MM.1S (cell line): Measurements from ENCODE around the gene TBC1D32.

Experiments
- EZH2 ChIP-seq: fragments of 300-600 bp; sonication (generic); optimal IDR thresholded peaks from 2 replicates; pipeline ENCODE3; 2017; ENCODE audit warnings: low read depth, mild to moderate bottlenecking, antibody characterized with exemption, low read length, mixed read lengths
- TF ChIP-seq, protein P1 (sequence below): fragments of 300-600 bp; sonication (generic); IDR thresholded peaks from 2 replicates; pipeline ENCODE4 v1.5.1; 2016; ENCODE audit warnings: antibody characterized with exemption, low read length, mixed read lengths

DNA sequence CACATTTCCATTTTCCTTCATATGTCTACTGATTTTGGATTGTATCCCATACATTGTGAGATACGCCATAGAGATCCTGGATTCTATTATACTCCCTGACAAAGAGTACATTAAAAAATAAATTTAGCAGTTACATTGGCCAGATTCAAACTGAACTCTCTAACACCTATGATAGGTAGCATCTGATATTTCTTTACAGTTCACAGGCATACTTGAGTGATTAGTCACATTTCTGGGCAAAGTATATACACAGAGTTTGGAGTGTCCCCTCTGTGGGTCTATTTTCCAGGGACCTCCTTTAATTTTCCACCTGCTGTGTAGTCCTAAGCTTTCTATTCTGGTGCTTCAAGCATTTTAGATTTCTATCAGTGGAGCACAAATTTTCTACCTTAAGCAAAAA, 96.4 kb downstream of the TBC1D32 start:
- TF ChIP-seq, protein P1, sequence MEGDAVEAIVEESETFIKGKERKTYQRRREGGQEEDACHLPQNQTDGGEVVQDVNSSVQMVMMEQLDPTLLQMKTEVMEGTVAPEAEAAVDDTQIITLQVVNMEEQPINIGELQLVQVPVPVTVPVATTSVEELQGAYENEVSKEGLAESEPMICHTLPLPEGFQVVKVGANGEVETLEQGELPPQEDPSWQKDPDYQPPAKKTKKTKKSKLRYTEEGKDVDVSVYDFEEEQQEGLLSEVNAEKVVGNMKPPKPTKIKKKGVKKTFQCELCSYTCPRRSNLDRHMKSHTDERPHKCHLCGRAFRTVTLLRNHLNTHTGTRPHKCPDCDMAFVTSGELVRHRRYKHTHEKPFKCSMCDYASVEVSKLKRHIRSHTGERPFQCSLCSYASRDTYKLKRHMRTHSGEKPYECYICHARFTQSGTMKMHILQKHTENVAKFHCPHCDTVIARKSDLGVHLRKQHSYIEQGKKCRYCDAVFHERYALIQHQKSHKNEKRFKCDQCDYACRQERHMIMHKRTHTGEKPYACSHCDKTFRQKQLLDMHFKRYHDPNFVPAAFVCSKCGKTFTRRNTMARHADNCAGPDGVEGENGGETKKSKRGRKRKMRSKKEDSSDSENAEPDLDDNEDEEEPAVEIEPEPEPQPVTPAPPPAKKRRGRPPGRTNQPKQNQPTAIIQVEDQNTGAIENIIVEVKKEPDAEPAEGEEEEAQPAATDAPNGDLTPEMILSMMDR = no peak
- no peak for TF ChIP-seq EZH2
